ENCODE results near the gene SOST.

SOST gene

GRCh38 chr17:43718544-43718943 lies 40.0 kb downstream of the SOST start:
- H3K9ac ChIP-seq (ENCODE audit: low read depth, low read length): no peak overlapping the region
- H3K9me3 ChIP-seq (ENCODE audit: insufficient read depth, low read depth, low read length): no peaks in the 10 kb centered on the region
- H3K27me3 ChIP-seq (ENCODE audit: insufficient read depth, low read length): peaks cover 32% of the 10 kb centered on the region
- no peak overlapping the region for H3K27ac ChIP-seq (ENCODE audit: low read length)
- no peak overlapping the region for H3K4me3 ChIP-seq (ENCODE audit: low read length)
- H3K4me1 ChIP-seq (ENCODE audit: insufficient read depth, low read length): peaks cover 6% of the 10 kb centered on the region; the same call in 1 of the 2 replicates
- no peaks in the 10 kb centered on the region for H3K36me3 ChIP-seq (ENCODE audit: insufficient read depth, low read depth, low read length)

- H3K9ac ChIP-seq (ENCODE audit: low read depth, low read length): no peak overlapping the region
- no peak overlapping the region for H3K27ac ChIP-seq (ENCODE audit: low read length)
- H3K36me3 ChIP-seq (ENCODE audit: insufficient read depth, low read depth, low read length): no peaks in the 10 kb centered on the region
- peaks cover 38% of the 10 kb centered on the region for H3K27me3 ChIP-seq (ENCODE audit: insufficient read depth, low read length)
- H3K9me3 ChIP-seq (ENCODE audit: insufficient read depth, low read depth, low read length): no peaks in the 10 kb centered on the region
- H3K4me3 ChIP-seq (ENCODE audit: low read length): no peak overlapping the region
- peaks cover 6% of the 10 kb centered on the region; the same call in 1 of the 2 replicates for H3K4me1 ChIP-seq (ENCODE audit: insufficient read depth, low read length)
These were observed 40.7 kb downstream of the SOST start for GRCh38 chr17:43717913-43718312.

GRCh38 chr17:43714465-43715149 lies 44.0 kb downstream of the SOST start:
- peaks cover 43% of the 10 kb centered on the region for H3K27me3 ChIP-seq (ENCODE audit: insufficient read depth, low read length)

GRCh38 chr17:43713494-43714162 lies 45.0 kb downstream of the SOST start:
- Histone ChIP-seq H3K9ac (ENCODE audit: low read depth, low read length) (peak overlapping the region; percentile 50; the same call in 1 of the 2 replicates), H3K36me3 (ENCODE audit: insufficient read depth, low read depth, low read length) (no peaks in the 10 kb centered on the region), H3K27me3 (ENCODE audit: insufficient read depth, low read length) (peaks cover 39% of the 10 kb centered on the region), H3K9me3 (ENCODE audit: insufficient read depth, low read depth, low read length) (no peaks in the 10 kb centered on the region), H3K4me3 (ENCODE audit: low read length) (peak overlapping the region; percentile 68), H3K27ac (ENCODE audit: low read length) (no peak overlapping the region), H3K4me1 (ENCODE audit: insufficient read depth, low read length) (peaks cover 5% of the 10 kb centered on the region; the same call in 1 of the 2 replicates)

More at GRCh38 chr17:43714465-43715149, 44.0 kb downstream of the SOST start:
- Histone ChIP-seq H3K9ac (ENCODE audit: low read depth, low read length) (no peak overlapping the region), H3K27ac (ENCODE audit: low read length) (no peak overlapping the region), H3K4me1 (ENCODE audit: insufficient read depth, low read length) (peaks cover 6% of the 10 kb centered on the region; the same call in 1 of the 2 replicates), H3K4me3 (ENCODE audit: low read length) (no peak overlapping the region), H3K36me3 (ENCODE audit: insufficient read depth, low read depth, low read length) (no peaks in the 10 kb centered on the region), H3K9me3 (ENCODE audit: insufficient read depth, low read depth, low read length) (no peaks in the 10 kb centered on the region)

- no peaks in the 10 kb centered on the region for H3K4me1 ChIP-seq (ENCODE audit: insufficient read depth, low read length)
- peaks cover 39% of the 10 kb centered on the region for H3K27me3 ChIP-seq (ENCODE audit: insufficient read depth, low read length)
These were observed 46.2 kb downstream of the SOST start for GRCh38 chr17:43712397-43712796.

GRCh38 chr17:43710101-43710500 lies 48.5 kb downstream of the SOST start:
- H3K36me3 ChIP-seq (ENCODE audit: insufficient read depth, low read depth, low read length): no peaks in the 10 kb centered on the region
- H3K4me1 ChIP-seq (ENCODE audit: insufficient read depth, low read length): no peaks in the 10 kb centered on the region
- no peak overlapping the region for H3K9ac ChIP-seq (ENCODE audit: low read depth, low read length)
- no peaks in the 10 kb centered on the region for H3K9me3 ChIP-seq (ENCODE audit: insufficient read depth, low read depth, low read length)
- H3K27me3 ChIP-seq (ENCODE audit: insufficient read depth, low read length): peaks cover 33% of the 10 kb centered on the region
- H3K4me3 ChIP-seq (ENCODE audit: low read length): no peak overlapping the region
- H3K27ac ChIP-seq (ENCODE audit: low read length): no peak overlapping the region

More at GRCh38 chr17:43712397-43712796, 46.2 kb downstream of the SOST start:
- H3K9ac ChIP-seq (ENCODE audit: low read depth, low read length): no peak overlapping the region
- no peak overlapping the region for H3K27ac ChIP-seq (ENCODE audit: low read length)
- no peaks in the 10 kb centered on the region for H3K36me3 ChIP-seq (ENCODE audit: insufficient read depth, low read depth, low read length)
- H3K4me3 ChIP-seq (ENCODE audit: low read length): no peak overlapping the region
- no peaks in the 10 kb centered on the region for H3K9me3 ChIP-seq (ENCODE audit: insufficient read depth, low read depth, low read length)

GRCh38 chr17:43709210-43709609 lies 49.4 kb downstream of the SOST start:
- Histone ChIP-seq H3K9me3 (ENCODE audit: insufficient read depth, low read depth, low read length) (no peaks in the 10 kb centered on the region), H3K27me3 (ENCODE audit: insufficient read depth, low read length) (peaks cover 24% of the 10 kb centered on the region)

GRCh38 chr17:43707184-43707583 lies 51.4 kb downstream of the SOST start:
- H3K4me3 ChIP-seq (ENCODE audit: low read length): no peak overlapping the region
- peaks cover 4% of the 10 kb centered on the region for H3K27me3 ChIP-seq (ENCODE audit: insufficient read depth, low read length)
- H3K36me3 ChIP-seq (ENCODE audit: insufficient read depth, low read depth, low read length): no peaks in the 10 kb centered on the region
- H3K9me3 ChIP-seq (ENCODE audit: insufficient read depth, low read depth, low read length): no peaks in the 10 kb centered on the region
- H3K27ac ChIP-seq (ENCODE audit: low read length): no peak overlapping the region
- no peak overlapping the region for H3K9ac ChIP-seq (ENCODE audit: low read depth, low read length)
- no peaks in the 10 kb centered on the region for H3K4me1 ChIP-seq (ENCODE audit: insufficient read depth, low read length)

More at GRCh38 chr17:43709210-43709609, 49.4 kb downstream of the SOST start:
- H3K36me3 ChIP-seq (ENCODE audit: insufficient read depth, low read depth, low read length): no peaks in the 10 kb centered on the region
- no peak overlapping the region for H3K9ac ChIP-seq (ENCODE audit: low read depth, low read length)
- H3K27ac ChIP-seq (ENCODE audit: low read length): no peak overlapping the region
- no peaks in the 10 kb centered on the region for H3K4me1 ChIP-seq (ENCODE audit: insufficient read depth, low read length)
- no peak overlapping the region for H3K4me3 ChIP-seq (ENCODE audit: low read length)

- Histone ChIP-seq H3K36me3 (ENCODE audit: insufficient read depth, low read depth, low read length) (no peaks in the 10 kb centered on the region), H3K9me3 (ENCODE audit: insufficient read depth, low read depth, low read length) (no peaks in the 10 kb centered on the region), H3K4me3 (ENCODE audit: low read length) (no peak overlapping the region), H3K4me1 (ENCODE audit: insufficient read depth, low read length) (no peaks in the 10 kb centered on the region), H3K27ac (ENCODE audit: low read length) (no peak overlapping the region), H3K9ac (ENCODE audit: low read depth, low read length) (no peak overlapping the region), H3K27me3 (ENCODE audit: insufficient read depth, low read length) (no peaks in the 10 kb centered on the region)
These were observed 52.4 kb downstream of the SOST start for GRCh38 chr17:43706235-43706634.
